ENCODE data around the gene MEN1. TPM values are rescaled to one million over a fixed set of nuclear protein-coding genes. Genes with fewer than 3 reads are reported as not detected.

MEN1 gene
- 10 to 100 TPM; 19.3 to 26.4 (median 21.9) TPM for total RNA-seq
- long read RNA-seq, donor 1, transcript MEN1-207 (9 exons, 3,150 nt) = major isoform, 9 of 24 reads
- long read RNA-seq, donor 1, partial matches to known transcripts = 1 of 24 reads
- long read RNA-seq, donor 1, other reads (novel, unspliced or antisense) = 12 of 24 reads
- long read RNA-seq, donor 2 = 0 reads

- intact Hi-C loops (cut with DNase I, micrococcal nuclease) = no loop called here
- peak within 1 kb of the TSS; percentile 51 for H3K4me3 ChIP-seq
- ATAC-seq (peak; percentile 97), DNase-seq (peak; percentile 95 to 97 (median 96))
- peaks cover 12% of the 10 kb centered on the region for H3K4me1 ChIP-seq (ENCODE audit: low read depth)
- no peak for TF ChIP-seq CTCF (IDR thresholded peaks at IDR 0.05)
- H3K36me3 ChIP-seq (ENCODE audit: low read depth) = no peaks in the 10 kb centered on the region
- H3K9me3 ChIP-seq = no peaks in the 10 kb centered on the region
Observed at GRCh38 chr11:64810271-64810890, at the start of gene MEN1. Gene MEN1 (minus strand): TSS chr11:64810551. CDS start chr11:64810109, 442 bp downstream.

DNA sequence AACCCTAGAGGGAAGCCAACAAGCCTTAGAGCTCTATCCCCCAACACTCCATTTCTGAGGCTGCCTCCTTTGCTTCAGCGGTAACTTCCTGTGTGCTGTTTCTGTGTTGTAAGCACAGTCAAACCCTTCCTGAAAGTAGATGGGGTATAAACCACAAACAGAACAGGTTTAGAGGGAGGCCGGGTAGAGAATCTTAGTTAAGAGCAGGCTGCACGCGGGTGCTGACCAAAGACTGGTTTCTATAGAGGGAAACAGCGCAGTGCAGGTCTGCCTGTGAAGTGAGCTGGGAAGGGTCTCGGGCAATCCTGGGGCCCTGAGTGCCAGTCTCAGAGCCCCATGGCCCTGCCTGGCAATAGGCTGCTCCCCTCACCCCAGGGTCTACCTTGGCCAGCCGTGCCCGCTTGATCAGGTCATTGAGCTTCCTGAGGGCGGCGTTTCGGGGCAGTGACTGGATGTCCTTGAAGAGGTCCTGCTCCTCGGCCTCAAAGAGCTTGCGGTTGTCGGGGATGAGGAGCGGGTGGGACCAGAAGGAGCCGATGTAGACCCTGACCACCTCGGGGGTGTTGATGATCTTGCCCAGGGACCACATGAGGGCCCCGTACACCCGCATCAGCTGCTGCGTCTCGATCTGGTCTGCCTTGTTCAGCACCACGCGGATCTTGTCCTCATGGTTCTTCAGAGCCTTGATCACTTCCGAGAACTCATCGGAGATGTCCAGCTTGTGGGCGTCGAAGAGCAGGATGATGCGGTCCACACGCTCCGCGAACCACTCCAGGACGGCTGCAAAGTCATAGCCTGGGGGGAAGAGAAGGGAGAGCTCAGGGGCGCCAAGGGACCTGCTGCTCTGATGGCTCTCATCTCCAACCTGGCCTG, 49.4 kb upstream of the MEN1 start:
- peak; percentile 37 for ATAC-seq
- Histone ChIP-seq H3K4me3 (no peak overlapping the region), H3K9me3 (no peaks in the 10 kb centered on the region), H3K4me1 (ENCODE audit: low read depth) (peaks cover 55% of the 10 kb centered on the region), H3K36me3 (ENCODE audit: low read depth) (no peaks in the 10 kb centered on the region)
- no peak for TF ChIP-seq CTCF (IDR thresholded peaks at IDR 0.05)
- intact Hi-C loops (cut with DNase I, micrococcal nuclease) = no loop called here
- peak in 2 of 3 donors; percentile 41 to 61 for DNase-seq

DNA sequence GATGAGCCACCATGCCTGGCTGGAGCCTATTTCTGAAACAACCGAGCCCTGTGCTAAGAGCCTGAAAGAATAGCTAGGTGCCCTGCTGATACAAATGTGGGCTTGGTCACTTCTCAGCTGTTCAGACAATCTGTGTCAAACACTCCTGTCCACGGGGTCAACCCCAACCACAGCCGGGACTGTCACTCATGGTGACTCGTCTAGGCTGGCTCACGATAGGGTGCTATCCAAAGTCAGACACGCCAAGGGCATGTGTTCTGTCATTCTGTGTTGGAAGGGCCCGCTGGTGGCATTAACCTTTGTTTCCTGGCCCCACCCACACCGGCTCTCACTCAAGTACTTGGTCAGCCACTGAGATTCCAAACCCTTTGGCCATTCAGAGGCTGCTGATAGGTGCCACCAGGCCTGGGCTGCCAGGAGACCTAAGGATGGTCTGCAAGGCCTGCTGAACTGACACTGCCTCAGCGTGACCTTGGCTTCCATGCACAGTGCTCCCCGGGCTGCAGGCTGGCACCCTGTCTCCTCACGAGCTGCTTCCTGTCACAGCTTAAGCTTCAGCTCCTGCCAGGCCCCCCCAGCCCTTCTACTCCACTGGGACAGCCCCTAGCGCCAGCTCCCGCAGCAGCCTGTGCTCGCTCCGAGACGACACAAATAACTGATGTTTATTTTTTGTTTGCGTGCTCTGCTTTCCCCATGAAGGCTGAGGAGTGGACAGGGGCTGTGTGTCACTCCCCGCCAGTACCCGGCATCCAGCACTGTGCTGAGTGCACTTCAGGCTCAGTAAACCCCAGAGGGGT, 48.3 kb upstream of the MEN1 start:
- Histone ChIP-seq H3K4me3 (no peak overlapping the region), H3K36me3 (ENCODE audit: low read depth) (no peaks in the 10 kb centered on the region), H3K9me3 (no peaks in the 10 kb centered on the region), H3K4me1 (ENCODE audit: low read depth) (peaks cover 52% of the 10 kb centered on the region)
- DNase-seq = peak in 2 of 3 donors; percentile 59 to 87
- peak; percentile 28 for ATAC-seq
- no peak for TF ChIP-seq CTCF (IDR thresholded peaks at IDR 0.05)
- intact Hi-C loops (cut with DNase I, micrococcal nuclease) = no loop called here

- intact Hi-C loops (cut with DNase I, micrococcal nuclease) = no loop called here
- Histone ChIP-seq H3K9me3 (no peaks in the 10 kb centered on the region), H3K36me3 (ENCODE audit: low read depth) (no peaks in the 10 kb centered on the region), H3K4me1 (ENCODE audit: low read depth) (peaks cover 44% of the 10 kb centered on the region), H3K4me3 (no peak overlapping the region)
- no peak for ATAC-seq
- TF ChIP-seq CTCF (IDR thresholded peaks at IDR 0.05) = no peak
- DNase-seq = no peak
Observed at GRCh38 chr11:64857485-64857884, 47.1 kb upstream of the MEN1 start.
